H9 (cell line): Measurements from ENCODE around the gene NECTIN1. TPM values are rescaled to one million over a fixed set of nuclear protein-coding genes. Genes with fewer than 3 reads are reported as not detected.

ENCODE experiments used
- DNase-seq: peaks from one replicate; pipeline ENCODE4 v3.0.0-alpha.2; 2017
- H2AFZ ChIP-seq: one replicate; pipeline ENCODE4 v1.6.1; 2013; ENCODE audit warnings: mild to moderate bottlenecking, low read length, control low read depth, moderate library complexity
- H2AK5ac ChIP-seq: 2 replicates; pipeline ENCODE4 v1.6.1; 2013; ENCODE audit warnings: low read length, control low read depth, mixed read lengths; ENCODE audit not compliant: insufficient read length
- H2BK120ac ChIP-seq: one replicate; pipeline ENCODE4 v1.6.1; 2013; ENCODE audit warnings: low read depth, mild to moderate bottlenecking, low read length, control low read depth, inconsistent platforms; ENCODE audit not compliant: poor library complexity, severe bottlenecking
- H2BK12ac ChIP-seq: 2 replicates; pipeline ENCODE4 v1.6.1; 2013; ENCODE audit warnings: low read length, control low read depth, mixed read lengths, low read depth; ENCODE audit not compliant: insufficient read length
- H2BK15ac ChIP-seq: 2 replicates; pipeline ENCODE4 v1.6.1; 2013; ENCODE audit warnings: low read depth, low read length, control low read depth
- H2BK20ac ChIP-seq: one replicate; pipeline ENCODE4 v1.6.1; 2013; ENCODE audit warnings: low read depth, mild to moderate bottlenecking, low read length, control low read depth, inconsistent platforms; ENCODE audit not compliant: poor library complexity, severe bottlenecking
- H2BK5ac ChIP-seq: 2 replicates; pipeline ENCODE4 v1.6.1; 2013; ENCODE audit warnings: low read length, control low read depth, mixed read lengths; ENCODE audit not compliant: insufficient read length
- H3K14ac ChIP-seq: 2 replicates; pipeline ENCODE4 v1.6.1; 2013; ENCODE audit warnings: low read length, control low read depth; ENCODE audit not compliant: insufficient read depth
- H3K18ac ChIP-seq: 2 replicates; pipeline ENCODE4 v1.6.1; 2013; ENCODE audit warnings: low read depth, mild to moderate bottlenecking, mixed read lengths, low read length, control low read depth; ENCODE audit not compliant: insufficient read length
- H3K23ac ChIP-seq: 2 replicates; pipeline ENCODE4 v1.6.1; 2013; ENCODE audit warnings: low read length, control low read depth, mixed read lengths, low read depth; ENCODE audit not compliant: insufficient read length
- H3K23me2 ChIP-seq: 2 replicates; pipeline ENCODE4 v1.6.1; 2013; ENCODE audit warnings: low read depth, mild to moderate bottlenecking, mixed read lengths, low read length, control low read depth; ENCODE audit not compliant: insufficient read length, poor library complexity, severe bottlenecking
- H3K27ac ChIP-seq: 2 replicates; pipeline ENCODE4 v1.5.1; 2013; ENCODE audit warnings: low read length, control low read depth, mixed read lengths, low read depth; ENCODE audit not compliant: insufficient read length
- H3K27me3 ChIP-seq: 2 replicates; pipeline ENCODE4 v1.6.1; 2013; ENCODE audit warnings: low read length, control low read depth, inconsistent platforms; ENCODE audit not compliant: insufficient read depth
- H3K4ac ChIP-seq: 2 replicates; pipeline ENCODE4 v1.6.1; 2013; ENCODE audit warnings: low read depth, mild to moderate bottlenecking, control low read depth, inconsistent platforms, low read length, moderate library complexity
- H3K4me1 ChIP-seq: 2 replicates; pipeline ENCODE4 v1.6.1; 2013; ENCODE audit warnings: low read length, control low read depth, inconsistent platforms; ENCODE audit not compliant: insufficient read depth
- H3K4me2 ChIP-seq: 2 replicates; pipeline ENCODE4 v1.6.1; 2013; ENCODE audit warnings: low read length, control low read depth, mixed read lengths; ENCODE audit not compliant: insufficient read length, insufficient read depth
- H3K56ac ChIP-seq: 2 replicates; pipeline ENCODE4 v1.6.1; 2013; ENCODE audit warnings: low read depth, mild to moderate bottlenecking, mixed read lengths, low read length, control low read depth; ENCODE audit not compliant: insufficient read length
- H3K79me1 ChIP-seq: 2 replicates; pipeline ENCODE4 v1.6.1; 2013; ENCODE audit warnings: low read depth, mild to moderate bottlenecking, moderate library complexity, low read length, control low read depth, inconsistent platforms; ENCODE audit not compliant: insufficient read depth, poor library complexity, severe bottlenecking
- H3K79me2 ChIP-seq: 2 replicates; pipeline ENCODE4 v1.6.1; 2013; ENCODE audit warnings: low read length, control low read depth, inconsistent platforms; ENCODE audit not compliant: insufficient read depth
- H3K9ac ChIP-seq: 2 replicates; pipeline ENCODE4 v1.6.1; 2013; ENCODE audit warnings: low read length, control low read depth, mixed read lengths; ENCODE audit not compliant: insufficient read length; ENCODE audit errors: extremely low read depth
- H3K9me3 ChIP-seq: one replicate; pipeline ENCODE4 v1.6.1; 2013; ENCODE audit warnings: low read depth, low read length, inconsistent platforms; ENCODE audit not compliant: control insufficient read depth
- H3T11ph ChIP-seq: one replicate; pipeline ENCODE4 v1.6.1; 2013; ENCODE audit warnings: mild to moderate bottlenecking, low read length, control low read depth, inconsistent platforms
- H4K20me1 ChIP-seq: one replicate; pipeline ENCODE4 v1.6.1; 2013; ENCODE audit not compliant: control insufficient read depth, insufficient read length, insufficient read depth
- H4K5ac ChIP-seq: 2 replicates; pipeline ENCODE4 v1.6.1; 2013; ENCODE audit warnings: low read depth, mild to moderate bottlenecking, mixed read lengths, low read length, control low read depth; ENCODE audit not compliant: insufficient read length
- H4K8ac ChIP-seq: replicated peaks from 2 replicates; pipeline ENCODE4 v1.6.1; 2013; ENCODE audit warnings: low read length, control low read depth, mixed read lengths, low read depth; ENCODE audit not compliant: insufficient read length
- H4K91ac ChIP-seq: 2 replicates; pipeline ENCODE4 v1.6.1; 2013; ENCODE audit warnings: low read depth, mild to moderate bottlenecking, moderate library complexity, mixed read lengths, low read length, control low read depth; ENCODE audit not compliant: insufficient read length
- H3K27ac Mint-ChIP-seq, 3 experiments: 2 replicates in 2 of 3; 3 replicates in 1 of 3; pipeline ENCODE4 v1.8.0; 2020 to 2021; ENCODE audit warnings: mixed read lengths in 3 of 3, mild to moderate bottlenecking in 1 of 3, moderate library complexity in 1 of 3
- H3K27me3 Mint-ChIP-seq: 2 replicates; pipeline ENCODE4 v1.8.0; 2021; ENCODE audit warnings: low read depth, mild to moderate bottlenecking, moderate library complexity, mixed read lengths
- H3K36me3 Mint-ChIP-seq, 3 experiments: 2 replicates in 2 of 3; 3 replicates in 1 of 3; pipeline ENCODE4 v1.8.0; 2020 to 2021; ENCODE audit warnings: low read depth in 3 of 3, mixed read lengths in 3 of 3; ENCODE audit not compliant: insufficient read depth in 1 of 3
- H3K4me1 Mint-ChIP-seq, 2 experiments: 2 replicates each; pipeline ENCODE4 v1.8.0; 2020; ENCODE audit warnings: mixed read lengths in 2 of 2
- H3K4me3 Mint-ChIP-seq, 2 experiments: 2 replicates in 1 of 2; 3 replicates in 1 of 2; pipeline ENCODE4 v1.8.0; 2020 to 2021; ENCODE audit warnings: mild to moderate bottlenecking in 2 of 2, mixed read lengths in 2 of 2, moderate library complexity in 1 of 2
- H3K9me3 Mint-ChIP-seq, 2 experiments: 2 replicates in 1 of 2; 3 replicates in 1 of 2; pipeline ENCODE4 v1.8.0; 2020; ENCODE audit warnings: mild to moderate bottlenecking in 2 of 2, mixed read lengths in 2 of 2, moderate library complexity in 1 of 2
- CTCF ChIP-seq: fragments of 200-600 bp; sonication (generic); conservative IDR thresholded peaks from 3 replicates; pipeline ENCODE4 v1.8.0; 2021; ENCODE audit warnings: antibody characterized with exemption, mild to moderate bottlenecking
- WGBS: extraction: QIAGEN DNeasy Blood & Tissue Kit; methylation state at CpG from one replicate; pipeline ENCODE4 v1.1.7; 2013; ENCODE audit warnings: missing lambda C conversion rate, low lambda C conversion rate, mixed read lengths; ENCODE audit not compliant: insufficient read length; ENCODE audit errors: extremely low coverage; 5-methylcytosine and 5-hydroxymethylcytosine counted together
- total RNA-seq: library from RNA; stranded (reverse); gene quantifications from 2 replicates; pipeline ENCODE4 v1.2.1, GENCODE V29; 2021

Gene NECTIN1
- total RNA-seq, 1 experiment from 2014 or later = 113 TPM

GRCh38 chr11:119738059-119738439 is 9.0 kb upstream of the NECTIN1 start:
- Histone ChIP-seq H3K9ac (no peak overlapping the region), H2BK5ac (no peak overlapping the region), H2BK120ac (no peak overlapping the region), H4K8ac (no peak overlapping the region), H3K23me2 (peaks cover 6% of the 10 kb centered on the region), H2BK12ac (no peak overlapping the region), H3K27me3 (no peaks in the 10 kb centered on the region), H2AFZ (no peak overlapping the region), H3K9me3 (no peaks in the 10 kb centered on the region), H3T11ph (no peak overlapping the region), H3K56ac (no peak overlapping the region), H3K27ac (no peak overlapping the region), H3K79me2 (no peaks in the 10 kb centered on the region), H2BK15ac (no peak overlapping the region), H3K18ac (no peak overlapping the region), H3K14ac (no peak overlapping the region), H4K20me1 (no peaks in the 10 kb centered on the region), H3K23ac (no peak overlapping the region), H3K4me1 (no peaks in the 10 kb centered on the region; the same call in 1 of the 2 replicates), H4K91ac (no peak overlapping the region), H4K5ac (no peak overlapping the region), H3K4me2 (no peak overlapping the region), H3K79me1 (no peaks in the 10 kb centered on the region), H2BK20ac (no peak overlapping the region), H2AK5ac (no peak overlapping the region), H3K4ac (no peak overlapping the region)
- peaks cover 35% of the 10 kb centered on the region for H3K27me3 Mint-ChIP-seq
- H3K4me1 Mint-ChIP-seq = peaks cover 14 to 16% of the 10 kb centered on the region in 2 experiments
- H3K4me3 Mint-ChIP-seq = no peak overlapping the region
- H3K36me3 Mint-ChIP-seq = peaks cover 0 to 14% (median 0%) of the 10 kb centered on the region in 3 experiments; a peak in 1 of 7 replicates
- no peak overlapping the region for H3K27ac Mint-ChIP-seq
- WGBS = no CpG with 5 or more reads among the region's 5 CpGs
- no peaks in the 10 kb centered on the region; a peak in 1 of 5 replicates for H3K9me3 Mint-ChIP-seq
- DNase-seq = no peak
- TF ChIP-seq CTCF = no peak
